Stomach (tissue), 9 donors: Measurements from ENCODE around the gene MRPL57. TPM values are rescaled to one million over a fixed set of nuclear protein-coding genes. Genes with fewer than 3 reads are reported as not detected.

Source experiments
- DNase-seq, 2 donors: peaks; one replicate each; pipeline versions ENCODE4 v3.0.0 to v3.0.0-alpha.2; 2013 to 2019
- H3K27ac ChIP-seq, 5 donors: fragments of 200-600 bp in 4 of 5; sonication (generic) in 4 of 5; one replicate each; pipeline ENCODE4 v1.5.1; 2013 to 2019; ENCODE audit warnings: mild to moderate bottlenecking in 1 of 5, moderate library complexity in 1 of 5
- H3K27me3 ChIP-seq, 3 donors: fragments of 200-600 bp; sonication (generic); one replicate each; pipeline ENCODE4 v1.5.1; 2017 to 2019; ENCODE audit warnings: mixed run types in 1 of 3
- H3K36me3 ChIP-seq, 4 donors: fragments of 200-600 bp; sonication (generic); 1 replicate in 3 of 4; 2 replicates in 1 of 4; pipeline ENCODE4 v1.5.1; 2016 to 2019
- H3K4me1 ChIP-seq, 4 donors: fragments of 200-600 bp; sonication (generic); one replicate each; pipeline ENCODE4 v1.5.1; 2016 to 2019
- H3K4me3 ChIP-seq, 4 donors: fragments of 200-600 bp; sonication (generic) in 3 of 4; one replicate each; pipeline ENCODE4 v1.5.1; 2016 to 2019; ENCODE audit warnings: mild to moderate bottlenecking in 1 of 4
- H3K9me3 ChIP-seq, 4 donors: fragments of 200-600 bp; sonication (generic); one replicate each; pipeline ENCODE4 v1.5.1; 2016 to 2019
- CTCF ChIP-seq, 7 experiments: fragments of 450-650 bp in 4 of 7; fragments of 200-600 bp in 3 of 7; sonication (generic) in 3 of 7; IDR thresholded peaks; one replicate each; pipeline ENCODE4 v1.5.1; 2016 to 2019; ENCODE audit warnings: antibody characterized with exemption in 7 of 7, control low read depth in 2 of 7, mild to moderate bottlenecking in 1 of 7
- EP300 ChIP-seq: sonication (generic); formaldehyde crosslinking; IDR thresholded peaks from one replicate; pipeline ENCODE4 v1.6.1; 2017; ENCODE audit warnings: antibody characterized with exemption
- POLR2A ChIP-seq, 4 donors: fragments of 450-650 bp; IDR thresholded peaks; one replicate each; pipeline ENCODE4 v1.6.1; 2016; ENCODE audit warnings: antibody characterized with exemption in 4 of 4, control low read depth in 2 of 4, mild to moderate bottlenecking in 1 of 4, moderate library complexity in 1 of 4
- POLR2AphosphoS5 ChIP-seq, 3 donors: sonication (generic); formaldehyde crosslinking; IDR thresholded peaks; one replicate each; pipeline ENCODE4 v1.6.1; 2016; ENCODE audit warnings: antibody characterized with exemption in 3 of 3
- WGBS, 5 donors: extraction: QIAGEN DNeasy Blood & Tissue Kit in 3 of 5; methylation state at CpG; one replicate each; pipeline versions ENCODE4 v1.1.5 to v1.1.7; 2013 to 2018; 5-methylcytosine and 5-hydroxymethylcytosine counted together
- intact Hi-C: fragments of 100-400 bp; cut with DNase I; formaldehyde crosslinking; loops from one replicate; pipeline ENCODE4 v1.15.1; 2023; ENCODE audit warnings: low total_unique reads
- polyA plus RNA-seq, 3 donors: library from polyadenylated mRNA; stranded (reverse); fragments of 200-250 nt; gene quantifications; one replicate each; pipeline ENCODE4 v1.2.3, GENCODE V29; 2013
- small RNA-seq, 4 donors: library from RNA; depleted of rRNA; stranded (forward); fragments of <200 nt; gene quantifications; one replicate each; pipeline ENCODE3, GENCODE V24; 2016
- total RNA-seq, 5 donors: library from RNA; depleted of rRNA; stranded (reverse); fragments of >200 nt; gene quantifications; one replicate each; pipeline versions ENCODE4 v1.1.0 to v1.2.3, GENCODE V29; 2014 to 2016
- donor health status: healthy with polysubstance abuse.
- donor health status: Bipolar disorder and iron deficiency.
- donor health status: healthy.

Gene MRPL57
- total and polyA plus RNA-seq, 8 donors, result 13.8 to 83.0 (median 26.6) TPM

- no peak overlapping the region for H3K4me3 ChIP-seq
- WGBS, 5 donors, result 69 to 84% (median 76%) methylated on average over 6 of the region's 6 CpGs
- no peaks in the 10 kb centered on the region for H3K4me1 ChIP-seq
- TF ChIP-seq EP300 (no peak), CTCF (IDR thresholded peaks at IDR 0.05) (no peak), POLR2A (IDR thresholded peaks at IDR 0.05) (no peak), POLR2AphosphoS5 (IDR thresholded peaks at IDR 0.05) (no peak)
- peaks cover 0 to 22% (median 17%) of the 10 kb centered on the region in 4 donors for H3K9me3 ChIP-seq
- no peaks in the 10 kb centered on the region for H3K27me3 ChIP-seq
- no peaks in the 10 kb centered on the region for H3K36me3 ChIP-seq
- no peak for DNase-seq
- H3K27ac ChIP-seq, result no peak overlapping the region
- intact Hi-C loops, result no loop called here
Measured at GRCh38 chr13:21225082-21225481, 48.6 kb downstream of the MRPL57 start.

- Histone ChIP-seq H3K9me3 (peaks cover 0 to 17% (median 15%) of the 10 kb centered on the region in 4 donors), H3K4me3 (no peak overlapping the region), H3K4me1 (no peaks in the 10 kb centered on the region), H3K27me3 (no peaks in the 10 kb centered on the region), H3K27ac (no peak overlapping the region), H3K36me3 (no peaks in the 10 kb centered on the region)
- 81 to 86% (median 83%) methylated on average over 17 of the region's 17 CpGs for WGBS, 5 donors
- TF ChIP-seq POLR2A (IDR thresholded peaks at IDR 0.05), result no peak
- no peak for DNase-seq
- intact Hi-C loops, result no loop called here
Measured at GRCh38 chr13:21225841-21226581, 49.6 kb downstream of the MRPL57 start.

GRCh38 chr13:21227917-21228316 is 51.5 kb downstream of the MRPL57 start:
- WGBS, 5 donors, result 89 to 97% (median 93%) methylated on average over 7 of the region's 7 CpGs
- Histone ChIP-seq H3K27me3 (no peaks in the 10 kb centered on the region), H3K4me3 (no peak overlapping the region), H3K27ac (no peak overlapping the region), H3K9me3 (no peaks in the 10 kb centered on the region), H3K36me3 (no peaks in the 10 kb centered on the region), H3K4me1 (no peaks in the 10 kb centered on the region)
- intact Hi-C loops, result no loop called here
- no peak for TF ChIP-seq POLR2A (IDR thresholded peaks at IDR 0.05)
- TF ChIP-seq EP300, result no peak
- no peak for TF ChIP-seq POLR2AphosphoS5 (IDR thresholded peaks at IDR 0.05)
- TF ChIP-seq CTCF (IDR thresholded peaks at IDR 0.05), result no peak
- DNase-seq, result no peak

Small RNA genes within 50 kb of the gene (small RNA-seq; reads per million reads assigned to genes)
- gene AL158032.1 (0 reads per million in 4 donors), gene RF00086 (0 reads per million in 4 donors)

Other genes with a start within 250 kb of the MRPL57 start
- gene LATS2, start 115.1 kb upstream of the MRPL57 start, total RNA-seq, result 10 to 100 TPM in 3 of 5 donors, 1 to 10 TPM in 2; 4.7 to 21.4 (median 13.5) TPM
- 1 to 10 TPM; 3.4 to 6.7 (median 5.0) TPM for gene LATS2, start 115.1 kb upstream of the MRPL57 start, polyA plus RNA-seq
- gene SAP18, start 36.5 kb upstream of the MRPL57 start, total RNA-seq, result 10 to 100 TPM; 20.3 to 60.8 (median 37.9) TPM
- gene SAP18, start 36.5 kb upstream of the MRPL57 start, polyA plus RNA-seq, result 100 to 1,000 TPM in 1 of 3 donors, 10 to 100 TPM in 2; 70.2 to 113 (median 88.0) TPM
- gene SKA3, start 106 bp upstream of the MRPL57 start, total RNA-seq, result 1 to 10 TPM in 4 of 5 donors, not detected in 1; 1.4 to 3.0 (median 2.5) TPM
- 1 to 10 TPM in 2 of 3 donors, under 1 TPM in 1; 0.76 to 3.1 (median 2.7) TPM for gene SKA3, start 106 bp upstream of the MRPL57 start, polyA plus RNA-seq